Liver (tissue), 9 donors: Measurements from ENCODE around the gene CUX1. TPM values are rescaled to one million over a fixed set of nuclear protein-coding genes. Genes with fewer than 3 reads are reported as not detected.

Source experiments
- DNase-seq: peaks from one replicate; pipeline ENCODE4 v3.0.0-alpha.2; 2017; ENCODE audit warnings: low spot score
- H3K27ac ChIP-seq, 2 donors: one replicate each; pipeline ENCODE4 v1.7.0; 2013; ENCODE audit warnings: inconsistent platforms in 2 of 2, low read length in 2 of 2, control low read depth in 1 of 2, low read depth in 1 of 2, mild to moderate bottlenecking in 1 of 2
- H3K27me3 ChIP-seq, 4 donors: one replicate each; pipeline versions ENCODE4 v1.6.1 to v1.7.0; 2013; ENCODE audit warnings: low read length in 3 of 4, inconsistent platforms in 1 of 4, mild to moderate bottlenecking in 1 of 4, moderate library complexity in 1 of 4; ENCODE audit not compliant: control insufficient read depth in 4 of 4, insufficient read depth in 4 of 4
- H3K36me3 ChIP-seq, 4 donors: one replicate each; pipeline versions ENCODE4 v1.6.1 to v1.7.0; 2013; ENCODE audit warnings: low read length in 3 of 4, mild to moderate bottlenecking in 3 of 4, low read depth in 1 of 4, moderate library complexity in 1 of 4; ENCODE audit not compliant: control insufficient read depth in 4 of 4, insufficient read depth in 3 of 4
- H3K4me1 ChIP-seq, 4 donors: one replicate each; pipeline versions ENCODE4 v1.6.1 to v1.7.0; 2013; ENCODE audit warnings: low read length in 3 of 4, mild to moderate bottlenecking in 3 of 4, moderate library complexity in 1 of 4; ENCODE audit not compliant: control insufficient read depth in 4 of 4, insufficient read depth in 4 of 4
- H3K4me3 ChIP-seq, 3 donors: one replicate each; pipeline versions ENCODE4 v1.6.1 to v1.7.0; 2013; ENCODE audit warnings: low read length in 3 of 3, control low read depth in 1 of 3, low read depth in 1 of 3, mild to moderate bottlenecking in 1 of 3
- H3K9ac ChIP-seq, 2 donors: one replicate each; pipeline ENCODE4 v1.7.0; 2013; ENCODE audit warnings: low read length in 2 of 2, mild to moderate bottlenecking in 2 of 2, moderate library complexity in 2 of 2, control low read depth in 1 of 2, low read depth in 1 of 2
- H3K9me3 ChIP-seq, 4 donors: one replicate each; pipeline versions ENCODE4 v1.6.1 to v1.7.0; 2013; ENCODE audit warnings: low read length in 3 of 4; ENCODE audit not compliant: control insufficient read depth in 4 of 4
- ATF3 ChIP-seq: IDR thresholded peaks from 2 replicates; pipeline ENCODE4 v1.6.1; 2016; ENCODE audit warnings: antibody characterized with exemption
- CTCF ChIP-seq: fragments of 150-350 bp; IDR thresholded peaks from 2 replicates; pipeline ENCODE4 v1.5.1; 2017; ENCODE audit warnings: improper control_type of control experiment, low read depth, low read length; ENCODE audit not compliant: missing input control
- EGR1 ChIP-seq, 2 donors: IDR thresholded peaks; 2 replicates each; pipeline ENCODE4 v1.6.1; 2016 to 2018; ENCODE audit warnings: antibody characterized with exemption in 2 of 2, low read depth in 2 of 2
- FOXA1 ChIP-seq: IDR thresholded peaks from 2 replicates; pipeline ENCODE4 v1.6.1; 2016; ENCODE audit warnings: antibody characterized with exemption
- FOXA2 ChIP-seq: IDR thresholded peaks from 2 replicates; pipeline ENCODE4 v1.6.1; 2016; ENCODE audit warnings: antibody characterized with exemption
- GABPA ChIP-seq, 2 donors: IDR thresholded peaks in 1 of 2; conservative IDR thresholded peaks in 1 of 2; 2 replicates each; pipeline ENCODE4 v1.6.1; 2016; ENCODE audit warnings: antibody characterized with exemption in 2 of 2, mild to moderate bottlenecking in 1 of 2, moderate library complexity in 1 of 2
- HNF4A ChIP-seq, 2 donors: conservative IDR thresholded peaks; 2 replicates each; pipeline ENCODE4 v1.6.1; 2016; ENCODE audit warnings: antibody characterized with exemption in 2 of 2, mild to moderate bottlenecking in 2 of 2
- HNF4G ChIP-seq: IDR thresholded peaks from 2 replicates; pipeline ENCODE4 v1.6.1; 2016; ENCODE audit warnings: antibody characterized with exemption
- JUND ChIP-seq, 2 donors: IDR thresholded peaks; 2 replicates each; pipeline ENCODE4 v1.6.1; 2016; ENCODE audit warnings: antibody characterized with exemption in 2 of 2
- MAX ChIP-seq: IDR thresholded peaks from 2 replicates; pipeline ENCODE4 v1.6.1; 2016; ENCODE audit warnings: antibody characterized with exemption
- NR2F2 ChIP-seq: IDR thresholded peaks from 2 replicates; pipeline ENCODE4 v1.6.1; 2016; ENCODE audit warnings: antibody characterized with exemption
- RAD21 ChIP-seq, 2 donors: IDR thresholded peaks; 2 replicates each; pipeline ENCODE4 v1.6.1; 2016; ENCODE audit warnings: antibody characterized with exemption in 2 of 2, mild to moderate bottlenecking in 2 of 2
- REST ChIP-seq: IDR thresholded peaks from 2 replicates; pipeline ENCODE4 v1.6.1; 2016; ENCODE audit warnings: antibody characterized with exemption, mild to moderate bottlenecking
- RXRA ChIP-seq, 2 donors: IDR thresholded peaks; 2 replicates each; pipeline ENCODE4 v1.6.1; 2017 to 2018; ENCODE audit warnings: antibody characterized with exemption in 2 of 2, mild to moderate bottlenecking in 1 of 2
- TAF1 ChIP-seq: conservative IDR thresholded peaks from 2 replicates; pipeline ENCODE4 v1.6.1; 2016; ENCODE audit warnings: antibody characterized with exemption, mild to moderate bottlenecking
- YY1 ChIP-seq: IDR thresholded peaks from 2 replicates; pipeline ENCODE4 v1.6.1; 2016; ENCODE audit warnings: antibody characterized with exemption, mild to moderate bottlenecking
- WGBS: extraction: QIAGEN DNeasy Blood & Tissue Kit; methylation state at CpG from one replicate; pipeline ENCODE4 v1.1.7; 2013; 5-methylcytosine and 5-hydroxymethylcytosine counted together
- polyA plus RNA-seq, 2 donors: library from polyadenylated mRNA; stranded (reverse) in 1 of 2; unstranded in 1 of 2; fragments of 200-250 nt in 1 of 2; fragments of >200 nt in 1 of 2; fragmentation: Nextera tagmentation in 1 of 2; extraction: Ambion mirVana in 1 of 2; gene quantifications; one replicate each; pipeline versions ENCODE4 v1.2.1 to v1.2.3, GENCODE V29; 2013 to 2015
- total RNA-seq, 2 donors: library from RNA; depleted of rRNA; stranded (reverse); fragments of >200 nt; gene quantifications; one replicate each; pipeline ENCODE4 v1.2.3, GENCODE V29; 2014
- TF ChIP-seq, protein P1 (sequence below): IDR thresholded peaks from 2 replicates; pipeline ENCODE4 v1.6.1; 2016; ENCODE audit warnings: antibody characterized with exemption
- donor health status: healthy.
- donor health status: healthy.
- donor health status: healthy.
- donor health status: healthy.
- donor health status: healthy.

CUX1 gene
- total and polyA plus RNA-seq, 4 donors, result 18.6 to 40.6 (median 21.4) TPM

- Histone ChIP-seq H3K9ac (no peak overlapping the region), H3K4me3 (no peak overlapping the region), H3K27ac (no peak overlapping the region), H3K9me3 (no peaks in the 10 kb centered on the region), H3K4me1 (peaks cover 5 to 23% (median 14%) of the 10 kb centered on the region in 4 donors), H3K27me3 (no peaks in the 10 kb centered on the region), H3K36me3 (peaks cover 0 to 2% (median 0%) of the 10 kb centered on the region in 4 donors)
- TF ChIP-seq YY1 (no peak), NR2F2 (no peak), RXRA (IDR thresholded peaks at IDR 0.05) (no peak), MAX (no peak), EGR1 (IDR thresholded peaks at IDR 0.05; ENCODE audit: low read depth in 2 of 2) (no peak), CTCF (no peak), GABPA (IDR thresholded peaks at IDR 0.05 in 1 of 2, conservative IDR thresholded peaks at IDR 0.05 in 1 of 2) (no peak)
- 92% methylated on average over 10 of the region's 10 CpGs for WGBS
- DNase-seq, result no peak
These were observed 466.2 kb downstream of the CUX1 start for GRCh38 chr7:102283477-102284189.

GRCh38 chr7:102284399-102284798, 467.0 kb downstream of the CUX1 start:
- Histone ChIP-seq H3K27me3 (no peaks in the 10 kb centered on the region), H3K4me3 (no peak overlapping the region), H3K9ac (no peak overlapping the region), H3K36me3 (peaks cover 0 to 2% (median 0%) of the 10 kb centered on the region in 4 donors), H3K4me1 (peaks cover 5 to 25% (median 14%) of the 10 kb centered on the region in 4 donors), H3K9me3 (no peaks in the 10 kb centered on the region), H3K27ac (no peak overlapping the region)
- WGBS, result 81% methylated on average over 12 of the region's 12 CpGs
- TF ChIP-seq ATF3 (no peak), TAF1 (no peak), FOXA1 (no peak), FOXA2 (no peak), MAX (no peak), RAD21 (IDR thresholded peaks at IDR 0.05) (no peak), EGR1 (IDR thresholded peaks at IDR 0.05; ENCODE audit: low read depth in 2 of 2) (no peak), NR2F2 (no peak), YY1 (no peak), CTCF (no peak), GABPA (IDR thresholded peaks at IDR 0.05 in 1 of 2, conservative IDR thresholded peaks at IDR 0.05 in 1 of 2) (no peak), RXRA (IDR thresholded peaks at IDR 0.05) (no peak), REST (no peak), HNF4A (conservative IDR thresholded peaks at IDR 0.05) (no peak), HNF4G (no peak), JUND (IDR thresholded peaks at IDR 0.05) (no peak)
- TF ChIP-seq, protein P1, sequence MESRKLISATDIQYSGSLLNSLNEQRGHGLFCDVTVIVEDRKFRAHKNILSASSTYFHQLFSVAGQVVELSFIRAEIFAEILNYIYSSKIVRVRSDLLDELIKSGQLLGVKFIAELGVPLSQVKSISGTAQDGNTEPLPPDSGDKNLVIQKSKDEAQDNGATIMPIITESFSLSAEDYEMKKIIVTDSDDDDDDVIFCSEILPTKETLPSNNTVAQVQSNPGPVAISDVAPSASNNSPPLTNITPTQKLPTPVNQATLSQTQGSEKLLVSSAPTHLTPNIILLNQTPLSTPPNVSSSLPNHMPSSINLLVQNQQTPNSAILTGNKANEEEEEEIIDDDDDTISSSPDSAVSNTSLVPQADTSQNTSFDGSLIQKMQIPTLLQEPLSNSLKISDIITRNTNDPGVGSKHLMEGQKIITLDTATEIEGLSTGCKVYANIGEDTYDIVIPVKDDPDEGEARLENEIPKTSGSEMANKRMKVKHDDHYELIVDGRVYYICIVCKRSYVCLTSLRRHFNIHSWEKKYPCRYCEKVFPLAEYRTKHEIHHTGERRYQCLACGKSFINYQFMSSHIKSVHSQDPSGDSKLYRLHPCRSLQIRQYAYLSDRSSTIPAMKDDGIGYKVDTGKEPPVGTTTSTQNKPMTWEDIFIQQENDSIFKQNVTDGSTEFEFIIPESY, result no peak
- DNase-seq, result no peak
